Endothelial cell of umbilical vein (primary cell): Measurements from ENCODE around the gene GPR89A. TPM values are rescaled to one million over a fixed set of nuclear protein-coding genes. Genes with fewer than 3 reads are reported as not detected.

Source experiments
- BruUV-seq: library from RNA; stranded (reverse); fragments of 400-500 nt; replicated peaks from 2 replicates; lab custom pipeline; 2021; lab: Mats Ljungman, UMichigan
- CTCF ChIA-PET: fragments of 300-600, 350-600 bp; sonication (Branson Sonifier 250); formaldehyde crosslinking; loops from one replicate; lab custom pipeline; 2021; ENCODE audit warnings: antibody characterized with exemption, inconsistent platforms; lab: Charles Lee
- POLR2A ChIA-PET: fragments of 300-600, 350-600 bp; sonication (Branson Sonifier 250); formaldehyde crosslinking; loops from one replicate; lab custom pipeline; 2021; ENCODE audit warnings: antibody characterized with exemption, inconsistent platforms; lab: Charles Lee
- DNase-seq: peaks from one replicate; pipeline ENCODE4 v3.0.0-alpha.2; 2011; ENCODE audit warnings: low read depth, low spot score
- FAIRE-seq: peaks from 2 replicates; lab custom pipeline; 2011; peaks lifted over from hg19 to GRCh38; lab: Jason Lieb, UNC
- H2AFZ ChIP-seq: 2 replicates; pipeline ENCODE4 v1.6.0; 2012; ENCODE audit warnings: low read depth, low read length, control low read depth, inconsistent platforms
- H3K27ac ChIP-seq: 2 replicates; pipeline ENCODE4 v1.5.1; 2011; ENCODE audit warnings: low read depth, mild to moderate bottlenecking, control low read depth, low read length, moderate library complexity; ENCODE audit not compliant: insufficient read depth
- H3K27me3 ChIP-seq, 2 experiments: 2 replicates each; pipeline versions ENCODE4 v1.6.0 to v1.6.1; 2011; ENCODE audit warnings: low read length in 2 of 2, mixed read lengths in 1 of 2; ENCODE audit not compliant: control insufficient read depth in 2 of 2, insufficient read depth in 2 of 2
- H3K36me3 ChIP-seq, 2 experiments: 2 replicates in 1 of 2; 3 replicates in 1 of 2; pipeline ENCODE4 v1.5.1; 2011; ENCODE audit warnings: low read length in 2 of 2, mild to moderate bottlenecking in 1 of 2, moderate library complexity in 1 of 2; ENCODE audit not compliant: control insufficient read depth in 2 of 2, insufficient read depth in 2 of 2; ENCODE audit errors: extremely low read depth in 1 of 2
- H3K4me1 ChIP-seq: 3 replicates; pipeline ENCODE4 v1.5.1; 2011; ENCODE audit warnings: mild to moderate bottlenecking, low read length; ENCODE audit not compliant: control insufficient read depth, insufficient read depth; ENCODE audit errors: extremely low read depth
- H3K4me2 ChIP-seq: 2 replicates; pipeline ENCODE4 v1.6.1; 2011; ENCODE audit warnings: low read length, control low read depth, mixed read lengths; ENCODE audit not compliant: insufficient read depth
- H3K4me3 ChIP-seq, 3 experiments: fragments of 200-600 bp in 1 of 3; sonication (generic), shearing (Covaris generic) in 1 of 3; replicated peaks in 1 of 3; 2 replicates each; pipeline ENCODE4 v1.5.1; 2011 to 2016; ENCODE audit warnings: control low read depth in 3 of 3, low read length in 3 of 3, mild to moderate bottlenecking in 2 of 3, inconsistent platforms in 1 of 3, low read depth in 1 of 3, moderate library complexity in 1 of 3; ENCODE audit not compliant: insufficient read depth in 1 of 3
- H3K79me2 ChIP-seq: 2 replicates; pipeline ENCODE4 v1.6.0; 2012; ENCODE audit warnings: low read length, inconsistent platforms; ENCODE audit not compliant: control insufficient read depth, insufficient read depth
- H3K9ac ChIP-seq: replicated peaks from 2 replicates; pipeline ENCODE3; 2011; ENCODE audit warnings: low read length, control low read depth; ENCODE audit not compliant: insufficient read depth; ENCODE audit errors: extremely low read depth
- H3K9me1 ChIP-seq: replicated peaks from 3 replicates; pipeline ENCODE4 v1.6.0; 2011; ENCODE audit warnings: mild to moderate bottlenecking, low read length; ENCODE audit not compliant: control insufficient read depth, insufficient read depth; ENCODE audit errors: extremely low read depth
- H3K9me3 ChIP-seq: replicated peaks from 2 replicates; pipeline ENCODE4 v1.5.1; 2012; ENCODE audit warnings: low read length, inconsistent platforms; ENCODE audit not compliant: control insufficient read depth, insufficient read depth
- H4K20me1 ChIP-seq: replicated peaks from 2 replicates; pipeline ENCODE3; 2011; ENCODE audit warnings: mild to moderate bottlenecking, low read length; ENCODE audit not compliant: control insufficient read depth, insufficient read depth; ENCODE audit errors: extremely low read depth
- CTCF ChIP-seq, 2 donors: IDR thresholded peaks; 1 replicate in 1 of 2; 2 replicates in 1 of 2; pipeline ENCODE4 v1.5.1; 2011; ENCODE audit warnings: low read length in 2 of 2, mild to moderate bottlenecking in 2 of 2, moderate library complexity in 2 of 2, control low read depth in 1 of 2, inconsistent platforms in 1 of 2, low read depth in 1 of 2; ENCODE audit not compliant: insufficient read depth in 1 of 2; ENCODE audit errors: extremely low read depth in 1 of 2
- EZH2 ChIP-seq: IDR thresholded peaks from 2 replicates; pipeline ENCODE4 v1.6.1; 2012; ENCODE audit warnings: borderline replicate concordance, low read depth, mild to moderate bottlenecking, moderate library complexity, low read length, inconsistent platforms; ENCODE audit not compliant: severe bottlenecking
- FOS ChIP-seq: IDR thresholded peaks from 2 replicates; pipeline ENCODE4 v1.6.1; 2011; ENCODE audit warnings: mild to moderate bottlenecking, low read length, moderate library complexity, borderline replicate concordance; ENCODE audit not compliant: insufficient read depth
- GATA2 ChIP-seq: IDR thresholded peaks from 2 replicates; pipeline ENCODE4 v1.7.0; 2011; ENCODE audit warnings: low read depth, mild to moderate bottlenecking, moderate library complexity, mixed read lengths, low read length; ENCODE audit not compliant: insufficient read length, insufficient read depth
- JUN ChIP-seq: IDR thresholded peaks from 2 replicates; pipeline ENCODE4 v1.6.1; 2011; ENCODE audit warnings: borderline replicate concordance, low read depth; ENCODE audit not compliant: insufficient read length, insufficient read depth
- MAX ChIP-seq: IDR thresholded peaks from 2 replicates; pipeline ENCODE4 v1.6.1; 2011; ENCODE audit not compliant: insufficient read depth, insufficient read length
- MYC ChIP-seq: IDR thresholded peaks from one replicate; pipeline ENCODE4 v1.6.1; 2011; ENCODE audit warnings: mild to moderate bottlenecking, low read depth, low read length
- POLR2A ChIP-seq: IDR thresholded peaks from 2 replicates; pipeline ENCODE4 v1.6.1; 2012; ENCODE audit warnings: low read depth, mild to moderate bottlenecking, control low read depth, low read length
- POLR2AphosphoS5 ChIP-seq: IDR thresholded peaks from 2 replicates; pipeline ENCODE4 v1.6.1; 2012; ENCODE audit warnings: low read depth, mild to moderate bottlenecking, control low read depth, low read length, moderate library complexity; ENCODE audit not compliant: insufficient read depth
- dilution Hi-C: fragments of 300-500 bp; cut with MboI; formaldehyde crosslinking; loops from one replicate; pipeline ENCODE4 v1.15.0; 2019; ENCODE audit warnings: low sequenced_read_pairs; ENCODE audit not compliant: extremely low pct_ligation_motif_present
- intact Hi-C: fragments of 100-400 bp; cut with micrococcal nuclease; formaldehyde crosslinking; loops from one replicate; pipeline ENCODE4 v1.10.0; 2022
- polyA plus RNA-seq, 4 experiments: library from polyadenylated mRNA; depleted of rRNA in 3 of 4; stranded (reverse) in 3 of 4; unstranded in 1 of 4; fragments of >200 nt; gene quantifications; 2 replicates each; pipeline versions ENCODE4 v1.2.1 to v1.2.3, GENCODE V29; 2011 to 2012; ENCODE audit warnings: missing spikeins in 1 of 4
- total RNA-seq: library from RNA; stranded (reverse); gene quantifications from 2 replicates; pipeline ENCODE4 v1.2.3, GENCODE V29; 2021

GPR89A gene
- total and polyA plus RNA-seq, 2 donors (not counting 3 experiments of a cell fraction or from before 2014, with no cell fraction given): 13.8 to 35.7 TPM

- no TSS peak for BruUV-seq
- Histone ChIP-seq H2AFZ (no peak overlapping the region), H3K4me2 (no peak overlapping the region), H4K20me1 (no peaks in the 10 kb centered on the region), H3K27me3 (peaks cover 0 to 2% of the 10 kb centered on the region in 2 experiments), H3K27ac (no peak overlapping the region), H3K79me2 (no peaks in the 10 kb centered on the region), H3K4me3 (no peak overlapping the region), H3K4me1 (no peaks in the 10 kb centered on the region), H3K9me3 (no peaks in the 10 kb centered on the region), H3K36me3 (no peaks in the 10 kb centered on the region), H3K9ac (no peak overlapping the region), H3K9me1 (no peaks in the 10 kb centered on the region)
- ChIA-PET CTCF (interaction anchor here (2.6 kb wide), 1 partner anchor 10 kb away, joined by 13 read pairs; no protein-coding TSS in a partner anchor), POLR2A (no interaction called here)
- intact Hi-C loops (no loop called here), dilution Hi-C loops (no loop called here)
- no peak for DNase-seq
- TF ChIP-seq CTCF (IDR thresholded peaks at IDR 0.05; ENCODE audit: extremely low read depth in 1 of 2, insufficient read depth in 1 of 2, low read depth in 1 of 2, low read length in 2 of 2) (no peak), POLR2A (no peak), GATA2 (no peak), POLR2AphosphoS5 (no peak), MAX (no peak), MYC (no peak), JUN (no peak), FOS (no peak), EZH2 (no peak)
- no peak for FAIRE-seq
Measured at GRCh38 chr1:145711213-145711651, 103.4 kb downstream of the GPR89A start.
